K562 (cell line): ENCODE data around the gene FANCC. TPM values are rescaled to one million over a fixed set of nuclear protein-coding genes. Genes with fewer than 3 reads are reported as not detected.
A peak's percentile ranks its signal among the peaks of the same experiment; 100 is the strongest.

Experiments
- CBFB ChIP-seq: sonication (generic); formaldehyde crosslinking; IDR thresholded peaks from 2 replicates; pipeline ENCODE4 v1.4.0; 2020; ENCODE audit warnings: mild to moderate bottlenecking, missing genetic modification reagents
- DACH1 ChIP-seq: fragments of 450-650 bp; IDR thresholded peaks from 2 replicates; pipeline ENCODE4 v1.6.1; 2018; ENCODE audit not compliant: partially characterized antibody
- ELK1 ChIP-seq: sonication (generic); formaldehyde crosslinking; IDR thresholded peaks from 2 replicates; pipeline ENCODE4 v1.8.1; 2022; ENCODE audit warnings: missing genetic modification reagents
- FOXA3 ChIP-seq, 2 experiments: fragments of 450-650 bp in 1 of 2; sonication (generic) in 1 of 2; formaldehyde crosslinking; IDR thresholded peaks in 1 of 2; conservative IDR thresholded peaks in 1 of 2; 2 replicates each; pipeline versions ENCODE4 v1.4.0 to v1.8.0; 2020 to 2022; ENCODE audit warnings: mild to moderate bottlenecking in 2 of 2, missing genetic modification reagents in 1 of 2
- HOMEZ ChIP-seq: fragments of 250-450 bp; sonication (Bioruptor Pico); IDR thresholded peaks from 2 replicates; pipeline ENCODE4 v1.4.0; 2020; ENCODE audit warnings: mild to moderate bottlenecking, moderate library complexity
- NFXL1 ChIP-seq: fragments of 450-650 bp; formaldehyde crosslinking; IDR thresholded peaks from 2 replicates; pipeline ENCODE4 v1.4.0; 2021; ENCODE audit warnings: mild to moderate bottlenecking
- NR2C1 ChIP-seq, 2 experiments: fragments of 450-650 bp; IDR thresholded peaks; 2 replicates each; pipeline ENCODE4 v1.6.1; 2017; ENCODE audit warnings: mild to moderate bottlenecking in 2 of 2, antibody characterized with exemption in 1 of 2, inconsistent platforms in 1 of 2, missing compliant biosample characterization in 1 of 2, missing genetic modification characterization in 1 of 2
- RB1 ChIP-seq: fragments of 450-650 bp; IDR thresholded peaks from 2 replicates; pipeline ENCODE4 v1.6.1; 2017; ENCODE audit warnings: low read depth, mild to moderate bottlenecking
- RBM22 ChIP-seq: fragments of 200-400 bp; formaldehyde crosslinking; IDR thresholded peaks from 2 replicates; pipeline ENCODE4 v1.6.1; 2018; ENCODE audit warnings: low read length, low read depth; ENCODE audit not compliant: poor library complexity, severe bottlenecking
- RFX1 ChIP-seq: fragments of 450-650 bp; IDR thresholded peaks from 2 replicates; pipeline ENCODE4 v1.6.1; 2016; ENCODE audit warnings: mild to moderate bottlenecking, moderate library complexity
- SIX5 ChIP-seq, 2 experiments: IDR thresholded peaks; 2 replicates each; pipeline ENCODE4 v1.6.1; 2011; ENCODE audit warnings: low read length in 2 of 2, borderline replicate concordance in 1 of 2, low read depth in 1 of 2, mild to moderate bottlenecking in 1 of 2, moderate library complexity in 1 of 2; ENCODE audit not compliant: insufficient read depth in 1 of 2
- THRA ChIP-seq: fragments of 450-650 bp; IDR thresholded peaks from 2 replicates; pipeline ENCODE4 v1.6.1; 2017; ENCODE audit warnings: mild to moderate bottlenecking, moderate library complexity
- USF1 ChIP-seq: sonication (generic); formaldehyde crosslinking; IDR thresholded peaks from 2 replicates; pipeline ENCODE4 v1.9.0; 2022; ENCODE audit warnings: mild to moderate bottlenecking, missing genetic modification reagents
- ZNF175 ChIP-seq: fragments of 200-800 bp; sonication (Bioruptor generic); IDR thresholded peaks from 2 replicates; pipeline ENCODE4 v1.6.1; 2016; ENCODE audit warnings: low read depth, mild to moderate bottlenecking, missing genetic modification characterization, missing compliant biosample characterization
- ZNF511 ChIP-seq: sonication (generic); formaldehyde crosslinking; IDR thresholded peaks from 2 replicates; pipeline ENCODE4 v1.8.0; 2022; ENCODE audit warnings: mild to moderate bottlenecking, missing genetic modification reagents
- ZNF583 ChIP-seq: fragments of 250-450 bp; sonication (Bioruptor Pico); IDR thresholded peaks from 2 replicates; pipeline ENCODE4 v1.4.0; 2020
- polyA plus RNA-seq, 8 experiments: library from polyadenylated mRNA; depleted of rRNA in 4 of 8; stranded (reverse) in 5 of 8; unstranded in 3 of 8; fragments of >200 nt; fragmentation: Nextera tagmentation in 2 of 8; fragmentation: Illumina TruSeq in 1 of 8; extraction: Ambion mirVana in 2 of 8; extraction: Trizol in 1 of 8; gene quantifications; 2 replicates each; pipeline versions ENCODE4 v1.2.1 to v1.2.3, GENCODE V29; 2011 to 2014; ENCODE audit warnings: inconsistent platforms in 1 of 8, missing spikeins in 1 of 8
- total RNA-seq, 7 experiments: library from RNA; depleted of rRNA in 6 of 7; stranded (reverse); fragments of >200 nt in 6 of 7; fragmentation: Illumina TruSeq in 2 of 7; extraction: Trizol in 2 of 7; gene quantifications; 2 replicates each; pipeline versions ENCODE4 v1.2.1 to v1.2.3, GENCODE V29; 2011 to 2021; ENCODE audit warnings: low replicate concordance in 1 of 7
- TF ChIP-seq, protein P1 (sequence below): fragments of 250-450 bp; sonication (Bioruptor Pico); IDR thresholded peaks from 2 replicates; pipeline ENCODE4 v1.5.0; 2020; ENCODE audit warnings: mild to moderate bottlenecking
- TF ChIP-seq, protein P2 (sequence below): fragments of 450-650 bp; formaldehyde crosslinking; IDR thresholded peaks from 2 replicates; pipeline ENCODE4 v1.4.0; 2020; ENCODE audit warnings: mild to moderate bottlenecking, moderate library complexity

Gene FANCC
- total and polyA plus RNA-seq, 9 of the 15 experiments (the other 6 are each of a cell fraction or from before 2014, with no cell fraction given) = 4.6 to 18.4 (median 14.2) TPM

GRCh38 chr9:95317119-95317892, at the start of gene FANCC (continued):
- TF ChIP-seq SIX5 (IDR thresholded peaks at IDR 0.05; ENCODE audit: borderline replicate concordance in 1 of 2, insufficient read depth in 1 of 2, low read depth in 1 of 2, low read length in 2 of 2) (no peak), HOMEZ (CRISPR knock-in tag) (no peak), RBM22 (no peak), NFXL1 (CRISPR knock-in tag) (no peak), NR2C1 (IDR thresholded peaks at IDR 0.05) (no peak), NR2C1 (tag; IDR thresholded peaks at IDR 0.05) (no peak), FOXA3 (CRISPR knock-in tag; conservative IDR thresholded peaks at IDR 0.05 in 1 of 2, IDR thresholded peaks at IDR 0.05 in 1 of 2) (no peak; a peak in 1 of 4 replicates), THRA (no peak), ZNF583 (0 out of 2 replicates have a peak, but pooled peaks have one; percentile 51), RB1 (peak; percentile 85), ELK1 (CRISPR knock-in tag) (no peak), USF1 (CRISPR knock-in tag) (peak; percentile 55; the same call in 1 of the 2 replicates), ZNF175 (CRISPR knock-in tag) (no peak), CBFB (CRISPR knock-in tag) (no peak), RFX1 (no peak), DACH1 (no peak), ZNF511 (CRISPR knock-in tag) (peak; percentile 87)
- TF ChIP-seq, protein P1, sequence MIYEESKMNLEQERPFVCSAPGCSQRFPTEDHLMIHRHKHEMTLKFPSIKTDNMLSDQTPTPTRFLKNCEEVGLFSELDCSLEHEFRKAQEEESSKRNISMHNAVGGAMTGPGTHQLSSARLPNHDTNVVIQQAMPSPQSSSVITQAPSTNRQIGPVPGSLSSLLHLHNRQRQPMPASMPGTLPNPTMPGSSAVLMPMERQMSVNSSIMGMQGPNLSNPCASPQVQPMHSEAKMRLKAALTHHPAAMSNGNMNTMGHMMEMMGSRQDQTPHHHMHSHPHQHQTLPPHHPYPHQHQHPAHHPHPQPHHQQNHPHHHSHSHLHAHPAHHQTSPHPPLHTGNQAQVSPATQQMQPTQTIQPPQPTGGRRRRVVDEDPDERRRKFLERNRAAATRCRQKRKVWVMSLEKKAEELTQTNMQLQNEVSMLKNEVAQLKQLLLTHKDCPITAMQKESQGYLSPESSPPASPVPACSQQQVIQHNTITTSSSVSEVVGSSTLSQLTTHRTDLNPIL = no peak
- TF ChIP-seq, protein P2, sequence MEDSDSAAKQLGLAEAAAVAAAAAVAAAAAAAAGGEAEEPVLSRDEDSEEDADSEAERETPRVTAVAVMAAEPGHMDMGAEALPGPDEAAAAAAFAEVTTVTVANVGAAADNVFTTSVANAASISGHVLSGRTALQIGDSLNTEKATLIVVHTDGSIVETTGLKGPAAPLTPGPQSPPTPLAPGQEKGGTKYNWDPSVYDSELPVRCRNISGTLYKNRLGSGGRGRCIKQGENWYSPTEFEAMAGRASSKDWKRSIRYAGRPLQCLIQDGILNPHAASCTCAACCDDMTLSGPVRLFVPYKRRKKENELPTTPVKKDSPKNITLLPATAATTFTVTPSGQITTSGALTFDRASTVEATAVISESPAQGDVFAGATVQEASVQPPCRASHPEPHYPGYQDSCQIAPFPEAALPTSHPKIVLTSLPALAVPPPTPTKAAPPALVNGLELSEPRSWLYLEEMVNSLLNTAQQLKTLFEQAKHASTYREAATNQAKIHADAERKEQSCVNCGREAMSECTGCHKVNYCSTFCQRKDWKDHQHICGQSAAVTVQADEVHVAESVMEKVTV (CRISPR knock-in tag) = no peak
